GM23338 (cell line): ENCODE data around the gene LDHAL6A. TPM values are rescaled to one million over a fixed set of nuclear protein-coding genes. Genes with fewer than 3 reads are reported as not detected.

Experiments
- ATAC-seq: fragments of 200-7000 bp; cut with Tn5 transposase; 3 replicates; pipeline ENCODE4 v1.9.1; 2020
- DNase-seq: peaks from one replicate; pipeline ENCODE4 v3.0.0-alpha.2; 2015; ENCODE audit warnings: low spot score
- H2AFZ ChIP-seq: fragments of 200-600 bp; sonication (generic); 2 replicates; pipeline ENCODE4 v1.8.0; 2016; ENCODE audit warnings: antibody characterized with exemption, mild to moderate bottlenecking, moderate library complexity
- H3F3A ChIP-seq: fragments of 200-600 bp; sonication (generic); replicated peaks from 2 replicates; pipeline ENCODE4 v1.8.0; 2017; ENCODE audit warnings: antibody characterized with exemption, mixed run types, low read depth
- H3K27ac ChIP-seq: fragments of 200-600 bp; sonication (generic); 2 replicates; pipeline ENCODE4 v1.6.1; 2016; ENCODE audit warnings: low read depth
- H3K27me3 ChIP-seq: fragments of 200-600 bp; sonication (generic); 2 replicates; pipeline ENCODE4 v1.8.0; 2016; ENCODE audit warnings: mild to moderate bottlenecking, mixed run types, moderate library complexity; ENCODE audit not compliant: insufficient read depth
- H3K36me3 ChIP-seq: fragments of 200-600 bp; sonication (generic); 2 replicates; pipeline ENCODE4 v1.8.0; 2016; ENCODE audit warnings: mild to moderate bottlenecking; ENCODE audit not compliant: insufficient read depth
- H3K4me1 ChIP-seq: fragments of 200-600 bp; sonication (generic); 2 replicates; pipeline ENCODE4 v1.8.0; 2016; ENCODE audit warnings: mild to moderate bottlenecking, moderate library complexity; ENCODE audit not compliant: insufficient read depth
- H3K4me2 ChIP-seq: fragments of 200-600 bp; sonication (generic); 2 replicates; pipeline ENCODE4 v1.7.1; 2017; ENCODE audit warnings: mixed run types
- H3K4me3 ChIP-seq: fragments of 200-600 bp; sonication (generic); 2 replicates; pipeline ENCODE4 v1.6.1; 2016; ENCODE audit warnings: mixed run types
- H3K79me2 ChIP-seq: fragments of 200-600 bp; sonication (generic); replicated peaks from 2 replicates; pipeline ENCODE4 v1.8.0; 2017; ENCODE audit warnings: mild to moderate bottlenecking; ENCODE audit not compliant: insufficient read depth
- H3K9me2 ChIP-seq: fragments of 200-600 bp; sonication (generic); 2 replicates; pipeline ENCODE4 v1.8.0; 2017; ENCODE audit not compliant: insufficient read depth
- H4K20me1 ChIP-seq: fragments of 200-600 bp; sonication (generic); replicated peaks from 2 replicates; pipeline ENCODE4 v1.8.0; 2017; ENCODE audit warnings: mild to moderate bottlenecking; ENCODE audit not compliant: insufficient read depth
- H3K27ac Mint-ChIP-seq: 2 replicates; pipeline ENCODE4 v1.8.0; 2020; ENCODE audit warnings: inconsistent platforms, mild to moderate bottlenecking, moderate library complexity, mixed read lengths
- H3K27me3 Mint-ChIP-seq: 3 replicates; pipeline ENCODE4 v1.8.0; 2022; ENCODE audit warnings: low read depth, mild to moderate bottlenecking, moderate library complexity, mixed read lengths, inconsistent platforms; ENCODE audit not compliant: insufficient read depth, poor library complexity
- H3K36me3 Mint-ChIP-seq: 3 replicates; pipeline ENCODE4 v1.8.0; 2021; ENCODE audit warnings: low read depth, mild to moderate bottlenecking, inconsistent platforms, moderate library complexity, mixed read lengths
- H3K4me1 Mint-ChIP-seq: 3 replicates; pipeline ENCODE4 v1.8.0; 2020; ENCODE audit warnings: mild to moderate bottlenecking, inconsistent platforms, mixed read lengths
- H3K4me3 Mint-ChIP-seq: 3 replicates; pipeline ENCODE4 v1.8.0; 2021; ENCODE audit warnings: moderate library complexity, mild to moderate bottlenecking, inconsistent platforms, mixed read lengths
- H3K9me3 Mint-ChIP-seq: 3 replicates; pipeline ENCODE4 v1.8.0; 2020; ENCODE audit warnings: moderate library complexity, mild to moderate bottlenecking, inconsistent platforms, mixed read lengths
- ETS1 ChIP-seq: IDR thresholded peaks from 2 replicates; pipeline ENCODE4 v1.6.1; 2016; ENCODE audit warnings: antibody characterized with exemption
- EZH2 ChIP-seq: fragments of 200-600 bp; sonication (generic); IDR thresholded peaks from one replicate; pipeline ENCODE4 v1.8.0; 2017; ENCODE audit warnings: antibody characterized with exemption, mild to moderate bottlenecking, low read depth; ENCODE audit not compliant: unreplicated experiment
- EZH2phosphoT487 ChIP-seq: fragments of 200-600 bp; sonication (generic); IDR thresholded peaks from one replicate; pipeline ENCODE4 v1.8.1; 2018; ENCODE audit warnings: antibody characterized with exemption; ENCODE audit not compliant: unreplicated experiment
- NANOG ChIP-seq: IDR thresholded peaks from 2 replicates; pipeline ENCODE4 v1.6.1; 2016; ENCODE audit warnings: antibody characterized with exemption, borderline replicate concordance
- POLR2AphosphoS5 ChIP-seq: IDR thresholded peaks from 2 replicates; pipeline ENCODE4 v1.6.1; 2016; ENCODE audit warnings: antibody characterized with exemption, low read depth
- STAT1 ChIP-seq: IDR thresholded peaks from one replicate; pipeline ENCODE4 v1.6.1; 2016; ENCODE audit warnings: antibody characterized with exemption; ENCODE audit not compliant: unreplicated experiment
- ZNF114 ChIP-seq: fragments of 250-450 bp; sonication (Bioruptor Pico); IDR thresholded peaks from 2 replicates; pipeline ENCODE4 v1.5.0; 2020; ENCODE audit warnings: mild to moderate bottlenecking, moderate library complexity
- ZNF331 ChIP-seq: fragments of 250-450 bp; sonication (Bioruptor Pico); IDR thresholded peaks from 2 replicates; pipeline ENCODE4 v1.5.0; 2020; ENCODE audit warnings: low read depth, mild to moderate bottlenecking, moderate library complexity
- ZNF462 ChIP-seq: fragments of 250-450 bp; sonication (Bioruptor Pico); IDR thresholded peaks from 2 replicates; pipeline ENCODE4 v1.5.0; 2020; ENCODE audit warnings: mild to moderate bottlenecking, moderate library complexity
- polyA plus RNA-seq: library from polyadenylated mRNA; unstranded; fragments of >200 nt; fragmentation: Nextera tagmentation; extraction: Ambion mirVana; gene quantifications from 2 replicates; pipeline ENCODE4 v1.2.1, GENCODE V29; 2016
- total RNA-seq: library from RNA; depleted of rRNA; stranded (reverse); fragments of >200 nt; shearing (Covaris generic); gene quantifications from 2 replicates; pipeline ENCODE4 v1.2.3, GENCODE V29; 2014
- TF ChIP-seq, protein P1 (sequence below), 2 experiments: fragments of 200-600 bp in 1 of 2; sonication (generic) in 1 of 2; conservative IDR thresholded peaks; 2 replicates each; pipeline versions ENCODE4 v1.5.1 to v1.6.1; 2016 to 2017; ENCODE audit warnings: antibody characterized with exemption in 2 of 2, low read depth in 2 of 2, mild to moderate bottlenecking in 2 of 2, moderate library complexity in 1 of 2
- TF ChIP-seq, protein P2 (sequence below): IDR thresholded peaks from one replicate; pipeline ENCODE4 v1.6.1; 2018; ENCODE audit warnings: antibody characterized with exemption; ENCODE audit not compliant: unreplicated experiment

Gene LDHAL6A
- total and polyA plus RNA-seq, 2 experiments from 2014 or later = 0.10 to 0.59 TPM

GRCh38 chr11:18466402-18466801 is 10.7 kb downstream of the LDHAL6A start (continued):
- TF ChIP-seq ZNF462 (CRISPR knock-in tag) = no peak
- no peak for TF ChIP-seq STAT1
- TF ChIP-seq NANOG = no peak
- TF ChIP-seq POLR2AphosphoS5 = no peak
- TF ChIP-seq ETS1 = no peak
- no peak for TF ChIP-seq EZH2

GRCh38 chr11:18468059-18468458 is 12.4 kb downstream of the LDHAL6A start:
- no peaks in the 10 kb centered on the region for H3K36me3 ChIP-seq
- H3K4me1 Mint-ChIP-seq = no peaks in the 10 kb centered on the region
- TF ChIP-seq ZNF114 (CRISPR knock-in tag) (no peak), STAT1 (no peak), EZH2phosphoT487 (no peak), ZNF331 (CRISPR knock-in tag) (no peak), EZH2 (no peak)
- TF ChIP-seq, protein P1, sequence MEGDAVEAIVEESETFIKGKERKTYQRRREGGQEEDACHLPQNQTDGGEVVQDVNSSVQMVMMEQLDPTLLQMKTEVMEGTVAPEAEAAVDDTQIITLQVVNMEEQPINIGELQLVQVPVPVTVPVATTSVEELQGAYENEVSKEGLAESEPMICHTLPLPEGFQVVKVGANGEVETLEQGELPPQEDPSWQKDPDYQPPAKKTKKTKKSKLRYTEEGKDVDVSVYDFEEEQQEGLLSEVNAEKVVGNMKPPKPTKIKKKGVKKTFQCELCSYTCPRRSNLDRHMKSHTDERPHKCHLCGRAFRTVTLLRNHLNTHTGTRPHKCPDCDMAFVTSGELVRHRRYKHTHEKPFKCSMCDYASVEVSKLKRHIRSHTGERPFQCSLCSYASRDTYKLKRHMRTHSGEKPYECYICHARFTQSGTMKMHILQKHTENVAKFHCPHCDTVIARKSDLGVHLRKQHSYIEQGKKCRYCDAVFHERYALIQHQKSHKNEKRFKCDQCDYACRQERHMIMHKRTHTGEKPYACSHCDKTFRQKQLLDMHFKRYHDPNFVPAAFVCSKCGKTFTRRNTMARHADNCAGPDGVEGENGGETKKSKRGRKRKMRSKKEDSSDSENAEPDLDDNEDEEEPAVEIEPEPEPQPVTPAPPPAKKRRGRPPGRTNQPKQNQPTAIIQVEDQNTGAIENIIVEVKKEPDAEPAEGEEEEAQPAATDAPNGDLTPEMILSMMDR (conservative IDR thresholded peaks at IDR 0.05; ENCODE audit: low read depth in 2 of 2) = no peak
- TF ChIP-seq, protein P2, sequence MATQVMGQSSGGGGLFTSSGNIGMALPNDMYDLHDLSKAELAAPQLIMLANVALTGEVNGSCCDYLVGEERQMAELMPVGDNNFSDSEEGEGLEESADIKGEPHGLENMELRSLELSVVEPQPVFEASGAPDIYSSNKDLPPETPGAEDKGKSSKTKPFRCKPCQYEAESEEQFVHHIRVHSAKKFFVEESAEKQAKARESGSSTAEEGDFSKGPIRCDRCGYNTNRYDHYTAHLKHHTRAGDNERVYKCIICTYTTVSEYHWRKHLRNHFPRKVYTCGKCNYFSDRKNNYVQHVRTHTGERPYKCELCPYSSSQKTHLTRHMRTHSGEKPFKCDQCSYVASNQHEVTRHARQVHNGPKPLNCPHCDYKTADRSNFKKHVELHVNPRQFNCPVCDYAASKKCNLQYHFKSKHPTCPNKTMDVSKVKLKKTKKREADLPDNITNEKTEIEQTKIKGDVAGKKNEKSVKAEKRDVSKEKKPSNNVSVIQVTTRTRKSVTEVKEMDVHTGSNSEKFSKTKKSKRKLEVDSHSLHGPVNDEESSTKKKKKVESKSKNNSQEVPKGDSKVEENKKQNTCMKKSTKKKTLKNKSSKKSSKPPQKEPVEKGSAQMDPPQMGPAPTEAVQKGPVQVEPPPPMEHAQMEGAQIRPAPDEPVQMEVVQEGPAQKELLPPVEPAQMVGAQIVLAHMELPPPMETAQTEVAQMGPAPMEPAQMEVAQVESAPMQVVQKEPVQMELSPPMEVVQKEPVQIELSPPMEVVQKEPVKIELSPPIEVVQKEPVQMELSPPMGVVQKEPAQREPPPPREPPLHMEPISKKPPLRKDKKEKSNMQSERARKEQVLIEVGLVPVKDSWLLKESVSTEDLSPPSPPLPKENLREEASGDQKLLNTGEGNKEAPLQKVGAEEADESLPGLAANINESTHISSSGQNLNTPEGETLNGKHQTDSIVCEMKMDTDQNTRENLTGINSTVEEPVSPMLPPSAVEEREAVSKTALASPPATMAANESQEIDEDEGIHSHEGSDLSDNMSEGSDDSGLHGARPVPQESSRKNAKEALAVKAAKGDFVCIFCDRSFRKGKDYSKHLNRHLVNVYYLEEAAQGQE = no peak

More at GRCh38 chr11:18468059-18468458, 12.4 kb downstream of the LDHAL6A start:
- Histone ChIP-seq H3K4me1 (no peaks in the 10 kb centered on the region), H3K4me2 (no peak overlapping the region), H3F3A (no peaks in the 10 kb centered on the region), H3K27me3 (no peaks in the 10 kb centered on the region), H3K79me2 (no peaks in the 10 kb centered on the region), H3K27ac (no peak overlapping the region), H3K9me2 (no peaks in the 10 kb centered on the region), H4K20me1 (no peaks in the 10 kb centered on the region), H2AFZ (no peak overlapping the region), H3K4me3 (no peak overlapping the region)
- Mint-ChIP-seq H3K9me3 (no peaks in the 10 kb centered on the region), H3K27me3 (no peaks in the 10 kb centered on the region), H3K36me3 (no peaks in the 10 kb centered on the region), H3K27ac (no peak overlapping the region), H3K4me3 (no peak overlapping the region)
- DNase-seq (no peak), ATAC-seq (no peak)
